Activated CD8-positive, alpha-beta memory T cell treated with anti-CD3 and anti-CD28 coated beads for 36 hours (primary cell): ENCODE measurements around the gene TAB3. TPM values are rescaled to one million over a fixed set of nuclear protein-coding genes. Genes with fewer than 3 reads are reported as not detected.

Source experiments
- CTCF ChIA-PET: fragments of 350-600 bp; sonication (Branson Sonifier 250); formaldehyde crosslinking; loops from one replicate; lab custom pipeline; 2021; ENCODE audit warnings: antibody characterized with exemption; lab: Charles Lee
- POLR2A ChIA-PET: fragments of 350-600 bp; sonication (Branson Sonifier 250); formaldehyde crosslinking; loops from one replicate; lab custom pipeline; 2021; ENCODE audit warnings: antibody characterized with exemption; lab: Charles Lee
- total RNA-seq, 2 experiments: library from RNA; stranded (reverse); gene quantifications; one replicate each; pipeline ENCODE4 v1.2.3, GENCODE V29; 2021

TAB3 gene
- total RNA-seq, 2 experiments from 2014 or later = 18.9 to 20.0 TPM

DNA sequence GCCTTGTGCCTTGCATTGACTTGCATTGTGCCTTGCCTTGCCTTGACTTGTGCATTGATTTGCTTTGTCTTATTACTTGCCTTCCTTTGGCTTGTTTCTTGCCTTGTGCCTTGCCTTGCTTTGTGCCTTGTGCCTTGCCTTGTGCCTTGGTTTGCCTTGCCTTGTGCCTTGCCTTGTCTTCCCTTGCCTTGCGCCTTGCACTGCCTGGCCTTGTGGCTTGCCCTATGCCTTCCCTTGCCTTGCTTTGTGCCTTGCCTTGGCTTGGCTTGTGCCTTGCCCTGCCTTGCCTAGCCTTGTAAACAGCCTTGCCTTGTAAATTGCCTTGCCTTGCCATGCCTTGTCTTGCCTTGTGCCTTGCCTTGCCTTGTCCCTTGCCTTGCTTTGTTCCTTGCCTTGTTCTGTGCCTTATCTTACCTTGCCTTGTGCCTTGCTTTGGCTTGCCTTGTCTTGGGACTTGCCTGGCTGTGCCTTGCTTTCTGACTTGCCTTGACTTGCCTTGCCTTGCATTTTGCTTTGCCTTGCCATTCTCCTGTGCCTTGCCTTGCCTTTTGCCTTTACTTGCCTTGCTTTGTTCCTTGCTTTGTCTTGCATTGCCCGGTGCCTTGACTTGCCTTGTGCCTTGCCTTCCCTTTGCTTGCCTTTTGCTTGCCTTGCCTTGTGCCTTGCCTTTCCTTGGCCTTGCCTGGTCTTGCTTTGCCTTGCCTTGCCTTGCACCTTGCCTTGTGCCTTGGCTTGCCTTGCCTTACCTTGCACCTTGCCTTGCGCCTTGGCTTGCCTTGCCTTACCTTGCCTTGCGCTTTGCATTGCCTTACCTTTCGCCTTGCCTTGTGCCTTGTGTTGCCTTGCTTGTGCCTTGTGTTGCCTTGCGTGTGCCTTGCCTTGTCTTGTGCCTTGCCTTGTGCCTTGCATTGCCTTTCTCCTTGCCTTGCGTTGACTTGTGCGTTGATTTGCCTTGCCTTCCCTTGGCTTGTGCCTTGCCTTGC lies 97.5 kb downstream of the TAB3 start:
- ChIA-PET POLR2A (no interaction called here), CTCF (no interaction called here)

- ChIA-PET CTCF (no interaction called here), POLR2A (no interaction called here)
Observed at GRCh38 chrX:30787012-30787411, 102.0 kb downstream of the TAB3 start.

DNA sequence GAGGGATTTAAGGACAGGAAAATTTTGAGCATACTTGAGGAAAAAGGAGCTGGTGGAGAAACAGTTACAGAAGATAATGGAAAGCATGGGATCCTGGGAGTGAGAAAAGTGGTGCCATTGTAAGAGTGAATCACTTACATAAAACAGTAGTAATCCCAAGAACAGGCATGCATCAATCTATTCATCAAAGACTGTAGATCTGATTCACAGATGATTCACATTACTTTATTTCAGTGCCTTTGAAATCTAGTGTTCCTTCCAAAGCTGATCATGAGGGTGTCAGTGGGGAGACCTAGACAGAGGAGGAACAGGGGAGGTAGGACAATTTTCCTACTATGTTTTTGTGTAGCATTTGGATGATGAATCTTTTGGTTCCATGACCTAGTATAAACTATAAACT lies 102.7 kb downstream of the TAB3 start:
- POLR2A ChIA-PET = no interaction called here
- CTCF ChIA-PET = no interaction called here

- ChIA-PET POLR2A (no interaction called here), CTCF (no interaction called here)
Observed at GRCh38 chrX:30781711-30782444, 107.2 kb downstream of the TAB3 start.

DNA sequence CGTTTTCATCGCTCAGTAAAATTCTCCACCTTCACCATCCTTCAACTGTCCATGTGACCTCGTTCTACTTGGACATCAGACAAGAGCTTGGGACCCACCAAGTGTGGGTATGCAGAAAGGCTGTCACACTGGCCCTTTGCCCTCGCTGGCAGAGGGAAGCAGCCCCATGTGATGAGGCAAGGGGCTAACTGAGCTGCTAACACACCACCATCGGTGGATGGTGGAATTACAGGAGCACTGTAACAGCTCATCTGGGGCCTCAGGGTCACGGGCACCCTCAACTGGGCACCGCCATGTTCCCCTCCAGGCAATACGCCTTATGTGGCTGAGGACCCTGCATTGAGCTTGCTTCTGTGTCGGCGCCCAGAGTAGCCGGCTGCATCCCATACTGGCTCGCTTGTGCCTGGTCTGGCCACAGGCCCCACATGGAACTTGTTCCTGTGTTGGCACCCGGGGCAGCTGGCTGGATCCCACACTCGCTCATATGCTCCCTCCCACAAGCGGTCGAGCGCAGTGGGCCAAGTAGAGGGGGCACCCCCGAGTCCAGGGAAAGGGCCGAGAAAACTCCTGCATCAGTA lies 109.5 kb downstream of the TAB3 start:
- ChIA-PET POLR2A (no interaction called here), CTCF (no interaction called here)

DNA sequence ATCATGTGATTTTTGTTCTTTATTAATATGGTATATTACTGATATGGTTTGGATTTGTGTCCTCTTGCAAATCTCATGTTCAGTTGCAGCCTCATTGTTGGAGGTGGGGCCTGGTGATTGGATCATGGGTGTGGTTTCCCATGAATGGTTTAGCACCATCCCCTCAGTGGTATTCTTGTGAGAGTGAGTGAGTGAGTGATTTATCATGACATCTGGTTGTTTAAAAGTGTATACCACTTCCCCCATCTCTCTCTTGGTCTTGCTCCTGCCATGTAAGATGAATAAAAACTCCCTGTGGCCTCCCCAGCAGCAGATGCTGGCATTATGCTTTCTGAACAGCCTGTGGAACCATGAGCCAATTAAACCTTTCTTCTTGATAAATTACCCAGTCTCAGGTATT lies 111.5 kb downstream of the TAB3 start:
- POLR2A ChIA-PET = no interaction called here
- CTCF ChIA-PET = no interaction called here

Other genes with a start within 250 kb of the TAB3 start
- 10 to 100 TPM; 28.3 to 30.9 TPM for gene GK, start 235.8 kb downstream of the TAB3 start, total RNA-seq
- not detected for gene FTHL17, start 182.8 kb upstream of the TAB3 start, total RNA-seq